NCI-H774 (cell line): ENCODE measurements around the gene LXN.
"Not testable (repeated sequence)": the region's sequence is repeated elsewhere in the genome, so short reads cannot be mapped to it uniquely, and the experiment has no call there.

Source experiments
- DNase-seq: peaks from one replicate; lab custom pipeline; 2025; lab: John Stamatoyannopoulos, UW

LXN gene, protein sequence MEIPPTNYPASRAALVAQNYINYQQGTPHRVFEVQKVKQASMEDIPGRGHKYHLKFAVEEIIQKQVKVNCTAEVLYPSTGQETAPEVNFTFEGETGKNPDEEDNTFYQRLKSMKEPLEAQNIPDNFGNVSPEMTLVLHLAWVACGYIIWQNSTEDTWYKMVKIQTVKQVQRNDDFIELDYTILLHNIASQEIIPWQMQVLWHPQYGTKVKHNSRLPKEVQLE

DNA sequence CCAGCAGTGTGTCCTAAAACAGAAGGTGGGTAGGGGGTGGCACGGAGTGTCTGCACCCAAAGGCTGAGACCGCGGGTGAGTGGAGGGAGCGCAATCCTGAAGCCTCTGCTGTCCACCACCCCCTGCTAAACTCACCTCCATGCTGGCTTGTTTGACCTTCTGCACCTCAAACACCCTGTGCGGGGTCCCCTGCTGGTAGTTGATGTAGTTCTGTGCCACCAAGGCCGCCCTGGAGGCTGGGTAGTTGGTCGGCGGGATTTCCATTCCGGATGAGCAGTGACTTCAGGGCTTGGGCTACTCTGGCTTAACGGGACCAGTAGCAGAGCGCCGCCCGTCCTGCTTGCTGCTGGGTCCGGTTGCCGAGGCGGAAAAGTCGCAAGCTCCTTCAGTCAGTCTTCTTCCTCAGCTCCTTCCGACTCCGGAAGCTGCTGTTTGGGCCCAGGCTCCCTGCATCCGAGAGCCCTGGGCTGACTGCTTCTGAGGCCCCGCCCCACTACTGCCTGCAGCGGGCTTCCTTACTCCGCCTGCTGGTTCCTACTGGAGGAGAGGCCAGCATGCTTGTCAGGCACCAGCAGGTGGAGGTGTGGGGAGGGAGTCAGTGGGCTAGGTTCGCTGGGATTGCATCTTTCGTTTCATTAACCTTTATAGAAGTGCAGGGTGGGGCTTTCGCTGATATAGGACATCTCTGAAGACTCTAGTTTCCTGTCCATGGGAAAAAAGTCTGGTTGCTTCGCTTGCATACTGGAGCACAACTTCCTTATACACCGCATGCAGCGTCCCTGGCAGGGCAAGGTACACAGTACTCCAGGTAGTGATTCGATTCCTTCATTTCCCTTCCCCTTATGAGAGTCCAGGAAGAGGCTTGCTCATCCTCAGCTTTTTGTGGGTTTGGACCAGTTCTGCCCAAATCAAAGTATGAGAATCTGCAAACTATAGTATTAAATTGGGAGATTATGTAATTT lies at the start of gene LXN:
TSS of gene LXN (minus strand) at position 434 of the 962 bp plus-strand sequence. CDS start at position 264, 170 bp downstream.
- no peak for DNase-seq

DNA sequence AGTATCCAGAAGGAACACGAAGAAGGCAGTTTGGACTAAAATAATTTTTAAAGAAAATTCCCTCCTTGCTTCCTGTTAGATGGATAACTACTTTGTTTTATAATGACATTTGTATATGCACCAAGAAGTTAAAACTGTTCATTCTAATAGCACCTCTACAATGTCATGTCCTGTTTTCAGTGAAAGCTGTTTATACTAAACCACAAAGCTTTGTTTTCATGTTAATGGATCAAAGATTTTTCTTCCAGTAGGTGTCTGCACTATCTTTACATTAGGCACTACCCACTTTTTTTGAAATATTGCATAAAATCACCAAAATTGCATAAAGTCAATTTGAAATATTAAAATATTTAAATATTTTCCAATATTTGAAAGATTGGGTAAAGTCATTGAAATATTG lies 49.7 kb upstream of the LXN start:
- no peak for DNase-seq

DNA sequence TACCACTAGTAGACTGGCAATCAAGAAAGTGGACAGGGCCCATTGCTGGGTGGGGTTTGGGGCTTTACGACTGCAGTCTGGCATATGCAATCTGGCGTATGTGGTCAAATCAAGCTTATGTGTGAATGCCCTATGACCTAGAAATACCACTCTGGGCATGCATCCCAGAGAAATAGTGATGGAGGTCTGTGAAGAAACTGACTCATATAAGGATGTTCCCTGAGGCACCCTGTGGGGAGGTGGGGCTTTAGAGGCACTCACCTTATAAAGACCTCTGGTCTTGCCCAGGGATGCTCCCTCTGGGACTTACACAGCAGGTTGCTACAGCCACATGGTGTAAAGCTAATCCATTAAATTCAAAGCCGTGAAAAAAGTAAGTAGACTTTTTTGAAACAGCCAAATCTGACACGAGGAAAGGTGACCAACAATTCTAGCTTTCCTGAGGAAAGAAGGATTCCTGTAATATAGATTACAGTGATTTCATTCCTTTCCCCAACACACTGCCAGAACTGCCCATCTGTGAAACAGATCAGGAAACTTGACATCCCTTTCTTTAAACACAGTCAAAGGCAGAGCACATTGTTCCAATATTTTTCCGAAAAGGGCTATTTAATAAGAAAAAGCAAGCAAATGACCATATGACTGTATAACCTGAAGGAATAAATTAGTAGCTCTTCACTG lies 46.2 kb upstream of the LXN start:
- DNase-seq = no peak

DNA sequence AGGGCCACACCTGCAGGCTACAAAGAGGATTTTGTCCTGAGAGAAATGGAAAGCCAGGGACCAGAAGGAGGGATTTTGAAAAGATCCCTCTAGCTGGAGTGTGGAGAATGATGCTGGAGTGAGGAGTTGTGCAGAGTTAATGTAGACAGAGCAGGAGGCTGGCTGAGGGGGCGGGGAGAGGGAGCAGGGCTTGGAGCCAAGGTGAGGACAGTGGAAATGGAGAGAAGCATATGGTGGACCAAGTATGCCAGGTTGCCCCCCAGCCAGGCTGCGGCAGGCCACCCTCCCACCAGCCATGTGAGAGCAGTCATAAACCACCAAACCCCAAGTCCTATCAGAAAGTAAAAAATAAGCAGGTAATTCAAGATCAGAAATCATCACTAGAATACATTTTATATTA lies 45.1 kb upstream of the LXN start:
- DNase-seq = no peak

DNA sequence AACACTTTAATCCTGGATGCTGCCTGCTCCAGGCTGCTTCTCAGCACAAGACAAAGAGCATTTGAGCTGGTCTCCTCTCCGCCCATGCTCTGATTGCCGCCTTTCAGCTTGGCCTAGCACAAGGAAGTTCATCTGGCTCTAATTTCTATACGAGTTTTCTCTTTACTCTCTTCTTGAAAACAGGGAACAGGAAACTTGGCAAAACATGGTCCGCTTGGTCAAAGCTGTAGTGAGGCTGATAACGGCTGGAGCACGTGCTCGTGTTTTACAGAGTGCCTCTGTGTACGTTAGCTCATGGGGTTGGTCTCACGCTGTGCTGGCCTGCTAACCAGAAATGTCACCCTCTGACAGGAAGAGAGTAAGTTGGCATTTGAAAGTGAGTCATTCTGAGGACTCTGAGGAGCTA lies 40.6 kb upstream of the LXN start:
- DNase-seq = no peak

DNA sequence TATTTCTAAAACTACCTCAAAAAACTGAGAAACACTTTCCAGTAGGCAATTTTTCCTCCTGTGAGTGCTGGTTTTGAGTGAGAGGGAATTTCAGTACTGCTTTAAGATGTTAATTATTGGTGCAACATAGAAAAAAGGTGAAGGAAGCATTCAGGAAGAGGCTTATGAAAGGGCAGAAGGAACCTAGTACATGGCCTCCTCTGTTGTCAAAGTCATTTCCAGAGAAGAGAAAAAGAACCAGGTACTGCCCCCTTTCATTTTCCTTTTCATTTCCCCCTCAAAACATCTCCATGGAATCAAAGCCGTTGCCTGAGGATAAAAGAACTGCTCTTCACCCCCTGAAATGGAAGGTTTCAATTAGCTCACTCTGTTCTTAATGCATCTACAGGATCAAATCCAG lies 40.0 kb upstream of the LXN start:
- DNase-seq = no peak

DNA sequence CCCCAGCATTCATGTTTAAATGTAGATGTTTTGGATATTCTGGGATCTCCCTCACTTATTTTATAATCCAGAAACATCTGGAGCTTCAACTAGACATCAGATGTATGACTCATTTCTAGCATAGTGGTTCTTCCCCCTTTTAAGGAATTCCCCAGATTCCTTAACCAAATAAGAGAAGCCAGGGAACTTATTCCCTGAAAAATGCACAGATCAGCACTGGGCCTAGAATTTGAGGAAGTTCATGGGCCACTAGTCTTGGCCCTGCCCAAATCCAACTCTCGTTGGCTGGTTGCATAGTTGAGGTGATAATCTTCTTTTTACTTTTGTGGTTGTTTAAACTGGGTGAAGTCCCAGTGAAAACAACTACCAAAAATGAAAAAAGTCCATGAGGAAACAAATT lies 39.4 kb upstream of the LXN start:
- no peak for DNase-seq

DNA sequence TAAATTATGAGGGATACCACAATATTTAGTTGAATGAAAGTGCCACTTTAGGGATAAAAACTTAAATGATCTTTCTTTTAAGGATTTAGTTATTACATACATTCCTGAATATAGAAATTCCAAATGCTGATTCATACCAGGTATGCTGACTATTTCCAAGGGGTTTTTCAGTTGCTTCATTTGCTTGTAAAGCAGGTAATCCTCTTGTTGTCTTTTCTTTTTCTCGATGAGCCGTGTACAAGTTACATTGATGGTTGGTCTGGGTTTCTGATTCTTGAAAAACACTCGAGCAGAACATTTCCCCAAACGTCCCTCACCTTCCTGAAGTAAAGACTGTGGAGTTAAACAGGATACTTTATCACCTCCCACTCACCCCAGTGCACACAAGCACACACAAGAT lies 38.2 kb upstream of the LXN start:
- DNase-seq = no peak

DNA sequence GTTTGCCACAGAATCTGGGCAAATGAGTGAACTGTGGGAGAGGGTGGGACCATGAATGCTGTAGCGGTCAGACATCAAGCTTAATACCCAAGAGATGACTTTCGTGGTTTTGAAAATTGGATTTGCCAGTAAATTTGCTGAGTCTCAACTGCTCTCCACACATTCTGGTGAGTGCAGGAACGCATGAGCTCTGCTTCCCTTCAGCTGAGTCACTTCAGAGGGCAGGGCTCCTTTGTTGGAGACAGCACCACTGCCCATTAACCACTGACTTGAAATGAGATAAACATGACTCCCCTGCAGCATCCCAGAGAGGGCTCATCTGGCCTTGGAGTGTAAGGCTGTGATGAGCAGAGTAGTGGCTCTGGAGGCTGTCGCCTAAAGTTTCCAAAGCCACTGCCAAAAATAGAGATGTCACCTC lies 37.2 kb upstream of the LXN start:
- no peak for DNase-seq

DNA sequence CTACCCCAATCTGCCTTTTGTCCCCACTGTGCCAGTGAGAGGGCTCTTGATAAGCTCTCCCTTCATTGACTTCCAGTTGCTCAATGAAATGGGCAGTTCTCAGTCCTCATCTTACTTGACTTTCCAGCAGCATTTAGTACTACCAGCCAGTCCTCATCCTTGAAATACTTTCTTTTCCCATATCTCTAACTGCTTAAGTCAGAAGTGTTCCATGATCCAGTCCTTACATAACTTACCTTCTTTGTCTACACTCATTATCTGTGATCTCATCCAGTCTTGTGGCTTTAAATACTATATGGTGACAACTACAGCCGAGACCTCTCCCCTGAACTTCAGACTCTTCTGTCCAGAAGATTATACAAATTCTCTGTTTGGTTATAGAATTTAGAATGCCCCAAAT lies 31.1 kb upstream of the LXN start:
- no peak for DNase-seq

DNA sequence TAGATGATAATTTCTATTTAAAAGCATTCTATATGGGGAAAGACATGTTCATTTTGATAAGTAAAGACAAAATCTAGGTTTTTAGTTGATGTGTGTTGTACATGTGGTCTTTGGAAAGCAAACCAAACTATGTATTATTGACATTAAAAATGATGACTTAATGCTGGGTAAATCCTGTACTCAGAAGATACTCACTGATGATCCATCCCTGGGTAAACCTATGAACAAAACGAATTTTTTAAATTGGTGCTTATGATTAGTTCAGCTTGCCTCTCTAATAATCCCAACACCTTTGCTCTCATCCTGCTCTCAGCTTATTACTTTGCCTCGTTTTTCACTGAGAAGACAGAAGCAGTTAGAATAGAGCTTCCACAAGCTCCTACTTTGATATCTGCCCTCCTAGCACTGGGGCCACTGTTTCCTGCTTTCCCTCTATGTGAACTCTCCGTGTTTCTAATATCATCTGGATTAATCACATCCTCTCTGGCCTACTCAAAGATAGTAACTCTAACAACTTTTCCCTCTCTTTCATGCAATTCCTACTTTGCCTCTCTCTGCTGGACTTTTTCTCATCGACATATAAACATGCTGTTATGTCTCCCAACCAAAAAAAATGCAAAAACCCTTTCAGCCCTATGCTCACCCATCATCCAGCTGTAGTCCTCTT lies 30.5 kb upstream of the LXN start:
- DNase-seq = no peak

DNA sequence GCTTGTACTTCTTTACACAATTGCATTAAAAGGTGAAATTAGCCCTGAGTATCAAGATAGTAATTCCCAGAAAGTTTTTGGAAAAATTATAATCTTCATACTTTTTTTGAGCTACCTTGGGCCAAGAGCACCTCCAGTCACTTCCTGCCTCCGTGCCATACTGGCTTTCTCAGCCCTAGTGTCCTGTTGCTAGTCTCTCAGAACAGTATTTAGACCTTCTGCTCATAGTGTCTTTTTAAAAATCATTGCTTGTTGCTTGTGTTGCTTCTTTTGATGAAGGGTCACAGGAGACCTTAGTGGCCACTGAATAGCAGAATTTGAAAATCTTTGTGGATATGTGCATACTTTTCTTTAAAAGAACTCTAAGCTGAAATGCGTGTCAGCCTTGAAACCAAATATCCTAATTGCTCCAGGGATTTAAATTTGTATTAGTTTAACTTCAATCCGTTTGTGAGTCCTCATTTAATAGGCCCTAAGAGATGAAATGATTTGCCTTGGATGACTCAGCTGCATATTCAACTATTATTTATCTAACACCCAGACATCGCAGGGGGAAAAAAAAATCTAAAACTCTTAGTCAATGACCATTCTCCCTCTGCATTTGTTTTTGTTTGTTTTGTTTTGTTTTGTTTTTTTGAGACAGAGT lies 29.1 kb upstream of the LXN start:
- no peak for DNase-seq

DNA sequence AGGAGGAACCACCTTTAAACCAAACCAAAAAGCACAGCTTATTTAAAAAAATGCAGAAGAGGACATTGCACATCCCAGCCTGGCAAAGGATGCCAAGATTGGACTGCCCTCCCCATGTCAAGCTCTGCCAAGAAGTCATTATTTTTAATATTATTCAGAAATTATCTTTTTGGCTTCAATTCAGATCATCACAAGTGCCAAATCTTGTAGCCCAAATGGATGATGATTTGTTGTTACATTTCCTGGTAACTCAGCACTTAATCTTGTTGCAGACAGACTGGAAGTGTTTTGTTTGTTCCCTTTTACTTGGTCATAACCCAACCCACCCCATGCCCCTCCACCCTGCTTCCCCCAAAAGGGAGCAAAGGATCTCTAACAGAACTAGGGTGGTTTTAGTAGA lies 28.1 kb upstream of the LXN start:
- DNase-seq = no peak

DNA sequence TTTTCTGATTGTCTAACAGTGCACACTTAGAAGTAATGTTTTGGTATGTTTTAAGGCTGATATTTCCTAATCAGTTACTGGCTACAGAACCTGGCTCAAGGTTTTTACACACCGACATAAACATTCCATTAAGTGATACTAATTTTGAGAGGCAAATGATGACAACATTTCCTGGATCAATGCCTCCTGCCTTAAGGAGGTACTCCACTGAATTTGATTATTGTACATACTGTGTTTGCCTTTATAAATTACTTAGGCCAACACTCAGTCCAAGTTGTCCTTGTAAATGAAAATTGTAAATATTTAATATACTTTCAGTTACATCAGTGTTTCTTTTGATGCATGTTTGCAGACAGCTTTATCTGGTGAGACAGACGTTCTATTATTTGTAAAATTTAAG lies 24.2 kb upstream of the LXN start:
- no peak for DNase-seq

DNA sequence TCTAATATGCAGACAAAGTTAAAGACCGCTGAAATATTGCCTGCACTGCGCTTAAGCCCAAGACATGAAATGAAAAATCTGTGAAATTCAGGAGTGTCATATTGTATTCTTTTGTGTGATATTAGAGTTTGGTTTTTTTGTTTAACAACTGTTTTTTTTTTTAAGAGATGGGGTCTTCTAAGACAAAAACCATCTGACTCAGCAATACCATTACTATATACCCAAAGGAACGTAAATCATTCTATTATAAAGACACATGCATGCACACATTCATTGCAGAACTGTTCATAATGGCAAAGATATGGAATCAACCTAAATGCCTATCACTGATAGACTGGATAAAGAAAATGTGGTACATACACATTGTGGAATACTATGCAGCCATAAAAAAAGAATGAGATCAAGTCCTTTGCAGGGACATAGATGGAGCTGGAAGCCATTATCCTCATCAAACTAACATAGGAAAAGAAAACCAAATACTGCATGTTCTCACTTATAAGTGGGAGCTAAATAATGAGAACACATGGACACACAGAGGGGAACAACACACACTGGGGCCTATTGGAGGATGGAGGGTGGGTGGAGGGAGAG lies 21.5 kb upstream of the LXN start:
- not testable (repeated sequence) for DNase-seq

DNA sequence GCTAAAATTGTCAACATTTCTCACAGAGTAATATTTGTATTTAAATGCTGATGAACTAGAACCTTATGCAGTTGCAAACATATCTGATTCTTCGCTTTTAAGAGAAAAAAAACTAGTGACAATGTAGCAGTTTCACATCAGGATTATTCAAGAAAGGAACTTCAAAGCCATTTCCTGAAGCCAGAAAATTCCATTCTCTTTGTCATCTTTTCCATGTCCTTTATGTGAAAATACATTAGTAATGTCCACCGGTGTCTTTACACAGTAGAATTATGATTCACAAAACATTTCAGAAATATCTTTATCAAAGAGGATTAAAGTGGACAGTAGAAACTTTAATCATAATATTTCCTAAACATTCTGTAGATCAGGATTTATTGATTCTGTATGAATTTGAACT lies 12.7 kb upstream of the LXN start:
- no peak for DNase-seq

DNA sequence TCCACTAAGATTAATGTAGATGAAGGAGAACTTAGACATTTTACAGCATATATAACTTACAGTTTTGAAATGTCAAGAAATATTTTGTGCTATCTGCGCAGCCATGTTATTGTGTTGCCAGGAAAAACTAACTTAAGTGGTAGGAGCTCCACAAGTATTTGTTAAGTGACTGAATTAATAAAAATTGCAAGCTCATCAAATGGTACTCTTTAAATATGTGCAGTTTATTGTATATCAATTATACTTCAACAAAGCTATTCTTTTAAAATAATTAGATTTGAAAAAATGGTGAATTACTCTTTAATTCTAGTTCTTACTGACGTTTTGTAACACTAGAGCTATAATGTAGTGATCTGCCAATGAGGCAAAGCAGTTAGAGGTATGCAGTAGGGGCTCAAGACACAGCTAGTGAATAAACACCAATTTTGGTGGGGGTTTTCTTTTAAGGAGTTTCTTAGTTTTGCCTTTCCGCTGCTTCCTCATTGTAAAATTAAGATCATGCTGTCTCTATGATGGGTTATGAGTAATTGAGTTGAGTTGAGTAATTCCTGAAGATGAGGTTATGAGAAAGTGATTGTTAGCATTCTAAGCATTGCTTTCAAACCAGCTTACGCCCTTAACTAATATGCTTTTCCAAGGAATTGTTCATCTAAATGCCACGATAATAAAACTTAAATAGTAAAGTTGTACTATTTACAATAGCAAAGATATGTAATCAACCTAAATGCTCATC lies 10.9 kb upstream of the LXN start:
- DNase-seq = no peak

DNA sequence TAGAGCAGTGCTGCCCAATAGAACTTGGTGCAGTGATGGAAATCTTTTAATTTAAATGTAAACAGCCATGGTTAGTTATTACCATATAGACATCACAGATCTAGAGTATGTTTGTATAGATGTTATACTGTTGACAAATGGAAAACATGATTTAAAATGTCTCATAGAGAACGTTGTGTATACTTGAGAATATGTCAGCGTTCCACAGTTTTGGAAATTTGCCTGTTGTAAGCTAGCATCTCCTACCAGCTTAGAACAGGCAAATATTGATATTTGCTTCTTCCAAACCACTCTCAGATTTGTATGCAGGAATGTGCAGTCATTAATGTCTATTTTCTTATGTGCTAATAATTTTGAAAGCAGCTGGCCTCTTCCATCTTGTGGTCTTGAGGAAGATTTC lies 8.4 kb upstream of the LXN start:
- DNase-seq = no peak

DNA sequence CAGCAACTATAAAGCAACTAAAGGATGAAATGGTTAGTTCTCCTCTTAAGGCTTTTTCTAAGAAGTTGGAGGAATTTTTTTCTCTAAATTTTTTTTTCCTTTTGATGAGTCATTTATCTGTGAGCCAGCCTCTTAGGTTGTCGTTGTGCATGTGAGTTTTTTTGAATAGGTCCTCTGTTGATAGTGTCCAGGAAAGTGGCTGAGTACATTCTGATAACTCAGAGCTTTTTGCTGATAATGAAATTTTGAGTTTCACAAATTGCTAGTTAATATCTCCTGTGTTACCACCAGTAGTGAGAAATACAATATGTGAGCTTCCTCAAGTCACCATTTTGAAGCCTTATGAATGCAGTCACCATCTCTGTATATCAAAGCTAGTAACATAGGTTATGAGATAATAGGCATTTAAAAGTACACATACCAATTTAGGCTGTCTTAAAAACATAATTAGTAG lies 7.1 kb upstream of the LXN start:
- DNase-seq = no peak

DNA sequence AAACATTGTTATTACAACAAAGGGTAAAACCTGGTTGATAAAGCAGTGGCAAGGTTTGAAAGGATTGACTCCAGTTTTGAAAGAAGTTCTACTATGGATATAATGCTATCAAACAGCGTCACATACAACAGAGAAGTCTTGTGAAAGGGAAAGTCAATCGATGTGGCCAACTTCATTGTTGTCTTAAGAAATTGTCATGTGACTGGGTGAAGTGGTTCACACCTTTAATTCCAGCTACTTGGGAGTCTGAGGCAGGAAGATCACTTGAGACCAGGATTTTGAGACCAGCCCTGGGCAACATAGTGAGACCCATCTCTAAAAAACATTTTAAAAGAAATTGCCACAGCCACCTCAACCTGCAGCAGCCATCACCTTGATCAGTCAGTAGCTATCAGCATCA lies 6.2 kb upstream of the LXN start:
- no peak for DNase-seq

DNA sequence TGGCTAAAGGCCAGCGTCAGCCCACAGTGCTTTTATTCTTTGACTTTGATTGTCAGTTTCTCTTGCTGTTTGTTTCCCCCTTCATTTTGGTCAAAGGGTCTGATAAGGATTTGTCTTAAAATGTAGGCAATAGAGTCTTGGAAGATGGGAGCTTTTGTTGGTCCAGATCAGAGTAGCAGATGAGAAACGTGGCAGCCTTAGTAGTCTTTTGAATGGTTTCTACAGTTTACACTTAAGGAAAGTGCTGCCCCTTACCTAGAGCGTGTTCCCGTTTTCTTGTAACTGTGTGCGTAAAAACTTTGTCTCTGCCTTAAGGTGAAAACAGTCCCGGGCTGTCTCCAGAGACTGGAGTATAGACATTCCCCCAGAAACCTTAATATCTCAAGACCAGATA lies 630 bp downstream of the LXN start:
- DNase-seq = no peak
